Activated CD8-positive, alpha-beta memory T cell treated with anti-CD3 and anti-CD28 coated beads for 48 hours (primary cell): ENCODE data around the gene QSER1.

Experiments used
- DNase-seq, 3 experiments: peaks; one replicate each; pipeline ENCODE4 v3.0.0-alpha.2; 2020; ENCODE audit warnings: low read depth in 2 of 3, low spot score in 2 of 3

Gene QSER1

DNA sequence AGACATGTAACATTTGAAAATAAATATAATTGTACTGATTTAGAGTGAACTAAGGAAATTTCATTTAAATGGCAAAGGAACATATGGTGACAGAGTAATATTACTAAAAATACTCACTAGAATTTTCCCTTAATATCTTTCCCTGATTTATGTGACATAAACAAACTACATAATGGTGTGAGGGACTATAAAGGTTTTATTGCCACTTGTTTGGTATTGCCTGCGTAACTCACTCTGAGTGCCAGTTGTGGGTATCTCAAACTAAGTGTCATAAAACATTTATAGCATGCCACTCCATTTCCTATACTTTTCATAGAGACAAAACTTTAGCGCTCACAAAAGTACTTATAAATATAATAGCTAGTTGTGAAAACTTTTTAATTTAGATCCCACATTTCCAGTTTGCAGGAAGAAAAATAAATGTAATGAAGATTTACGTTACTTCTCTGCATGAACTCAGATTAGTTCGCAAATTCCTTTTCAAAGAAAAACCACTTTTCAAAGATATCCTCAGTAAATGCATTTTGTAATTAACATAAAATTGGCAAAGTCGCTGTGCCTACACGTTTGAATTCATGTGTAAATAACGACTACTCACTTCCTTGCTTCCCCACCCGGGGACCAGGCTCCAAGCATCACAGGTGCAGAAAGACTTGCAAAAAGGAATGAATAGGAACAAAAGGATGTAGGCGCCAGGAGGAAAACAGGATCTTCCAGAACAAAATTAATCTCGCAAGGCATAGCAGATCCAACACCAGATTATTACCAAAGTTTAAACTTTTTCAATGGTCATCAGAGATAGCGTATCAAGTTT is 1.6 kb upstream of the QSER1 start:
- no peak for DNase-seq

DNA sequence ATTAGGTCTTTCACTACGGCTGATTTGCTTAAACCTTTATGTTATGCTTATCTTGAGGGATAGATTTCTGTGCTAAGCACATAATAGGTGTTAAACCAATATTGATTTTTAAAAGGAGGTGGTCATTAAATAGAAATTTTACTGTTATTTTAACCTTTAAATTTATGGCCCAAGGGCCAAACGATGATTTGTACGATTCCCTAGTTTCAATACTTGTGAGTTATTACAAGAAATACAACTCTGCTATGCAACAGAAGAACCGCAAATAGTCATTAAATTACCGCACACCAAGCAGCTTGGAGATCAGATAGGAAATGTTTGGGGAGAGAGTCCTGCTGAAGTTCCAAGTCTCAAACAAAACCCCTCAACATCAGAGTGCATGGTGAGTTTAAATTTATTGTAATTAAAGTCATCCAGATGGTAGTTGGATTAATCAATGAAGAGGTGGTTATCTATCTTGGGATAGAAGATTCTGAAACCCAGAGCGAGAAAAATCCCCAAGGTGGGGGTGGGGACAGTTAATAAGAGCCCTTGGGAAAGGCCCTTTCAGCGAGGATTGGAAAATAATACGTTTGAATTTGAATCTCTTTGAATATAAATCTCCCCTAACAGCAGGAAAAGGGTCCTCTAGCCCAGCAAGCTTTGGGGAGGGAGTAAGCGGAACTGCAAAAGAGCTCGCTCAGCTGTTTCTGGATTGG is 805 bp upstream of the QSER1 start:
- no peak for DNase-seq

DNA sequence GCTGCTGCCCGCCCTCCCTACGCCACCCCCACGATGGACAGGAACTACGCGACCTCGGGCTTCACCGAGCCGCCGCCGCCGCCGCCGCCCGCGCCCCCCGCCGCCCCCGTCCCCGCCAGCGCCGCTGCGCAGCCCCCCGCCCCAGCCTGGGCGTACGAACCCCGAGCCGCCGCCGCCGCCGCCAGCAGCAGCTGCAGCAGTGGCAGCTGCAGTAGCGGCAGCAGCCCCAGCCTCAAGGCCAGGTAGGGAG is 407 bp downstream of the QSER1 start:
- no peak for DNase-seq

DNA sequence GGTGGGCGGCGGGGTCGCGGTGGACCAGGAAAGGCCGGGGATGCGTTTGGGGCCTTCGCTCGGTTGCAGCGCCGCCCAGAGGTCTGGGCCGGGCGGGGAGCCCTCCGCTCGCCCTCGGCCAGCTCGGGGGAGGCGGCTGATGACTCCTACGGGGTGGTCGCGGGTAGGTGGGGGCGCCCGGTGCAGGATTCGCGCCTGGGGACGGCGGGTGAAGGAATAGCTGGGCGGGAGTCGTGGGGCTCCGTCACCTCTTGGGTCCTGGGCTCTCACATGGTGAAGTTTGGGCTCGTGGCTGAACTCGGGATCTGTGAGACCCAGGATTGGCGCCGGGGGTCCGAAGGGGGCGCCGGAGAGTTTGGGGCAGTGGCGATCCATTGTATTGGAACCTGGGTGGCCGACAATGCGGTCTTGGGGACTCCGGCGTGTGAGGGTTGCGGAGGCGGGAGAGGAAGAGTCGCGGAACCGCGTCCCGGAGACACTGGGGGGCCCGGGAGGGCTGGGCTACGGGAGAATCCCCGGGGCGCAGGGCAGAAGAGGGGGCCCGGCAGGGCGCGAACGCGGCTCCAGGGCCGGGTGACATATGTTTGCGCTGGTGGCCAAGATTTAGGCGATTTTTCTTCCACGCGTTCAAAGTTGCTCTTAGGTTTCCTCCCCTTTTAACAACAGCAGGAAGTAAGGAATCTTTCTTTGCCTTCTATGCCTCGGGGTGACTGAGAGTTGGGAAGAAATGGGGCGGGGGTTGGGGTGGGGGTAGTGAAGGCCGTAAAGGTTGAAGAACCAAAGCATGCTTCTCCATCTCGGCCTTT is 935 bp downstream of the QSER1 start:
- peak; percentile 27 to 42 (median 41) for DNase-seq

DNA sequence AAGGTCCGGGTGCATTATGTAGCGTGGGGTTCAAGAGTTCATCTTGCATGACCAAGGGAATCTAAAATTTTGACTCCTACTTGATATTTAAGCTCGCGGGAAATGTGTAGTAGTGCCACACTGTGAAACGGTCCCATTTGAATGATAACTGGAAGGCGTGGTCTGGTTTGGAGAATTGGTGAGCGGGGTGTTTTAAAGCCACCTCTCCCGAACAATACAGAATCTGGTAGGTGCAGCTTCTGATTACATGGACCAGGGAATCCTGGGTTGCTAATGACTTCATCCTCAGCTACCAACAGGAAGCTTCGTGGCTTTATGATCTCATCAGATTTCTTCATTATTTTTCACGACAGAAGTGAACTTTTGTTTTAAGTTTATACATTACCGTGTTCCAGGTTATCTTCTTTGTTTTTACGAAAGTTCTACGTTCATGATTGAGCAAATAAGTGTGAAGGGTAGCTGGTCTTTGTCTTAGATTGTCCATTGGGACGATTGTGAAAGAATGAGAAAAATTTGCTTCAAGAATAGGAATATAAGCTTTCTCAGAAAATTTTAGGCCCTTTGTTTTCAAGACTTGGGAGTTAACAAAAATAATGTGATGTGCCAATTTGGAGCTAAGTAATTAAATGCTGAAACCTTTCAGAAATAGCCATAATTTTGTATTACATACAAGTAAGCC is 1.7 kb downstream of the QSER1 start:
- no peak for DNase-seq

DNA sequence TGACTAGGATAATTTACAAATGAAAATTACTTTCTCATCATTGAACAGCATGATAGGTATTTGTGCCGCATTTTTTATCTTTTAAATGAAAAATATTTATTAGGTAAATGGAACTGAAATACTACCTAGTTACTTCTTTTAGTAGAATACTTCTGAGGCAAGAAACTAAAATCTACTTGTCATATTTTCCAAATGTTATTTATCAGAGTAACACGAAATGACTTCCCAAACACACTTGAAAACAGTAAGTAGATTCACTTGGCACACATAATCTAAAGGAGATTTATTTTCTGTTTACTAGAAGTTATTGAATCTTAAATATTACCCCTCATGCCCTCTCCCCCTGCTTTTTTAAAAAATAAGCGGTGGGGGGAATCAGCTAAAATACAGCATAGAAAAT is 2.3 kb downstream of the QSER1 start:
- no peak for DNase-seq

DNA sequence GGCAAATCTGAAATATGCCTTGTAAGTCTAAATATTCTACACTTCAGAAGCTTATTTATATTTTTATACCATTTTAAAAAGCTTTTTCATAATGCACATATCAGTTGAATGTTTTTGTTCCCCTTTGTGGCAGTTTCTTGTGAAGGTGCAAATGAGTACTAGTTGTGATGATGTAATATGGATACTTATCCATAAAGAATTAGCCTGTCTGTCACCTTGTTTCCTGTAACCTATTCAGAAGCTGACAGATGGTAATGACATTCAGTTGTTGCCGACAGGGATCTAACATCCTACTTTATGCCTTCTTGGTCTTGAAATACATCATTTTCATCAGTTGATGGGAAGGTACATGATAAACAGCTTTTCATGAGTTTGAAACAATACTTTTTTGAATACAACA is 2.9 kb downstream of the QSER1 start:
- DNase-seq = no peak

DNA sequence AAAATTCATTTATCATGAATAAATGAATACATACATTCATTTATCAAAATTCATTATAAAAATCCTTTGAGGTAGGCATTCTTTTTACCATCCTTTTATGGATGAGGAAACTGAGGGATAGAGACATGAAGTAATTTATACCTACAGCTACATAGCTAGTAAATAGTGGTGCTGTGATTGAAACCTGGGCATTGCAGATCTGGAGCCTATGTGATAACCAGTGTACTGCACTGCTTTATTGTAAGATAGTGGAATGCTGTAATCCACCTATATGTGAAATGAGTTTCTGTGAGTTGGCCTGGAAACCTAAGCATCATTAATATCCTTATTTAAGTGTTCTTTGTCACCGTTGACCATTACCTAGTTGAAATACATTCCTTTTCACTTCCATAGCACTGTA is 4.5 kb downstream of the QSER1 start:
- DNase-seq = no peak

DNA sequence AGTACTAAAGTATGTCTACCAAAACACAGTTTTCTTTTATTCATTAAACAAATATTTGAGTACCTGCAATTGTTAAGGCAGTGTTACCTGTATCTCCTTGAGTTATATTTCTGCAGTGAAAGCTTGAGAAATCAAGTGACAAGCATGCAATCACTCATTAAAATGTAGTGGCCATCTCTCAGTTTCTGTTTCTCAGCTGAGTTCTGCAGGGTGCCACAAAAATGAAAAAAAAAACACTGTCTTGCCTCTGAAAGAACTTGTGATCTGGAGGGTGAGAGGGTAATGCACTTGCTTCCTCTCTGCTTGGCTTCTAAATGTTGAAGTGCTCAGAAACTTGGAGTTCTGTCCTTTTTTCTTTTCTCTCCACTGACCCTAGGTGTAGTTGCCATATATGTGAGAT is 6.8 kb downstream of the QSER1 start:
- no peak for DNase-seq

DNA sequence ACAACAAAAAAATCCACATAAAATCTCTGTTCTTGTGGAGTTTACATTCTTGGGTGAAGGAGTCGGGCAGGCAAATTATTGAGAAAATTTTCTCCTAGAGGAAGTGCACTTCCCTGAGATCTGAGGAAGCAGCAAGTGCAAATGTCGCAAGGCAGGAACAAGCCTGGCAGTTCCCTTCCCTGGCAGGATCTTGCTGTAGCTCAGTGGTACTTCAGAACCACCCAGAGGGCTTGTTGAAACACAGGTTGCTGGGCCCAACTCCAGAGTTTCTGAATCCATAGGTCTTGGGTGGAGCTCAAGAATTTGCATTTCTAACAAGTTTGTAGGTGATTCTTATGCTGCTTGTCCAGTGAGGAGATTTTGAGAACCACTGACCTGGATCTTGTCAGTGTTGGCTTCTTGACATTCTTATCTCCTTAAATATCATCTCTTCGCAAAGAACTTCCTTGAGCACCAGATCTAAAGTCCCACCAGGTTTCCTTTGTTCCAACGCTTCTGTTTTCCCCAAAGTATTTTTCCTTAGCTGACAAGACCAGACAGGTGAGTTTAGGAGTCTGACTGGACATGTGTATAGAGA is 9.6 kb downstream of the QSER1 start:
- no peak for DNase-seq

DNA sequence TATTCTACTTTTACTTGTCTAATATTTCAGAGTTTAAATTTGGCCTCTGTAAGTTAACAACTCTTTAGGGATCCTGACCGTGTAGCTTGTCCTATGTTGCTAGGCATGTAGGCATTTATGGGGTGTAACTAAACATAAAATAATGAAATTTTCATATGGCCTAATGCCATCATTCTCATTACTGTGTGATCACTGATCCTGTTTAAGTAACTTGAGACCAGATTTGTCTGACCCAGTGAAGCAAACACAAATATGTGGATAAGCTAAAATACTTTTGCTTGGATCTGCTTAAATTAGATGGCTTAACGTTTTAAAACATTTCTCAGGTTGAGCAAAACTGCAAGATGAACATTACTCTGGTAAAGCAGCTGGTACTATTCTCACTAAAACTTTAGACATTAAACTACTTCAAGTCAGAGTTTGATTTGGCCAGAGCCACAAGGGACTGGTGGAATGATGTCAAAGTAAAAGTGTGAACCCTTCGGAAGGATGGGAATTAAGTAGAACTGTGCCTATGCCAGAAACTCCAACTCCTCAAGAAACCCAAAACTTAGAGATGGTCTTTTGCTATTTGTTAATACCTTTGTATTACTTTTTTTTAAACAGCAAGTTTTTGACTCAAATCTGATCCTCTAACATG is 12.5 kb downstream of the QSER1 start:
- DNase-seq = no peak

DNA sequence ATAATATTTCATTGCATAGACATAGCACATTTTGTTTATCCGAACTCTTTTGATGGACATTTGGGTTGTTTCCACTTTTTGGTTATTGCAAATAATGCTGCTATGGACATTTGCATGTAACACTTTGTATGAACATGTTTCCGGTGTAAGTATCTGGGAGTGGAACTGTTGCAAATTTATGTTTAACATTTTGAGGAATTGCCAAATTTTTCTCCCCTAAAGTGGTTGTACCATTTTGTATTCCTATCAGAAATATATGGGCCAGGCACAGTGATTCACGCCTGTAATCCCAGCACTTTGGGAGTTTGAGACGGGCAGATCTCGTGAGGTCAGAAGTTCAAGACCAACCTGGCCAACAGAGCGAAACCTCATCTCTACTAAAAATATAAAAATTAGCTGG is 16.0 kb downstream of the QSER1 start:
- no peak for DNase-seq

DNA sequence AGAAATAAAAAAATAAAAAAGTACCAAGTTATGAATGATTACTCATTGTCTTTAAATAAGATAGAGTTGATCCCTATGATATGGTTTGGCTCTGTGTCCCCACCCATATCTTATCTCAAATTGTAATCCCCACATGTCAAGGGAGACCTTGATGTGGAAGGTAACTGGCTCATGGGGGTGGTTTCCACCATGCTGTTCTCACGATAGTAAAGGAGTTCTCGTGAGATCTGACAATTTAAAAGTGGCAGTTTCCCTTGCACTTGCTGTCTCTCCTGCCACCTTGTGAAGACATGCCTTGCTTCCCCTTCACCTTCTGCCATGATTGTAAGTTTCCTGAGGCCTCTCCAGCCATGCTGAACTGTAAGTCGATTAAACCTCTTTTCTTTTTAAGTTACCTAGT is 18.8 kb downstream of the QSER1 start:
- DNase-seq = no peak

DNA sequence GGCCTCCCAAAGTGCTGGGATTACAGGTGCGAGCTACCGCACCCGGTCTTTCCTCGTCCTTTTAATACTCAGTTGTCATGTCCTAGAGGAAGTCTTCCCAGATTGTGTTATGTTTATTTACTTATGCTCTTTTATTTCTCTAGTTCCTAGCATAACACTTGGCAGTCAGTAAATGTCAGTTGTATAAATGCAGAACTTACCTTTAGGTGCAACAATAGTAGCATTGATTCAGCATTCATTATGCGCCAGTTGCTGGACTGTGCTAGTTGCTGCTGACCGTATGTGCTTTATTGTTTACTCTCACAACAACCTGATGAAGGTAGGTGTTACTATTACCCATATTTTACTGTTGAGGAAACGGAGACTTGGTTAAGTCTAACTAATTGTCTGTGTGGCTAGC is 20.8 kb downstream of the QSER1 start:
- no peak for DNase-seq

DNA sequence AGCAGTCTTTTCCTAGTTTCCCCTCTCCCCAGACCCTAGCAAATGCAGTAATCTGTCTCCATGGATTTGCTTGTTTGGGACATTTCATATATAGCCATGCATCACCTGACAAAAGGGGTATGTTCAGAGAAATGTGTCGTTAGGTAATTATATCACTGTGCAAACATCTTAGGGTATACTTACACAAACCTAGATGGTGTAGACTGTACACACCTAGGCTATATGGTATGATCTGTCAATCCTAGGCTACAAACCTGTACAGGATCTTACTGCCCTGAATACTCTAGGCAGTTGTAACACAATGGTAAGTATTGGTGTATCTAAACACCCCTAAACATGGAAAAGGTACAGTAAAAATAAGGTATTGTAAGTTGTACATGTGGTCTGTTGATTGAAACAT is 23.8 kb downstream of the QSER1 start:
- DNase-seq = no peak

DNA sequence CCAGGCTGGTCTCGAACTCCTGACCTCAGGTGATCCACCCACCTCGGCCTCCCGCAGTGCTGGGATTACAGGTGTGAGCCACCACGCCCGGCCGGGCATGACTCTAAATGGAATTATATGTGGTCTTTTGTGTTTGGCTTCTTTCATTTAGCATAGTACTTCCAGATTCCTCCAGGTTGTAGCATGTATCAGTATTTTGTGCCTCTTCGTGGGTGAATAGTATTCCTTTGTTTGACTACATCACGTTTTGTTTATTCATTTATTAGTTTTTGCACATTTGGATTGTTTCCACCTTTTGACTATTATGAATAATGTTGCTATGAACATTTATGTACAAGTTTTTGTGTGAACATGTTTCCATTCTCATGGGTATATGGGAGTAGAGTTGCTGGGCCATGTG is 24.4 kb downstream of the QSER1 start:
- DNase-seq = no peak

DNA sequence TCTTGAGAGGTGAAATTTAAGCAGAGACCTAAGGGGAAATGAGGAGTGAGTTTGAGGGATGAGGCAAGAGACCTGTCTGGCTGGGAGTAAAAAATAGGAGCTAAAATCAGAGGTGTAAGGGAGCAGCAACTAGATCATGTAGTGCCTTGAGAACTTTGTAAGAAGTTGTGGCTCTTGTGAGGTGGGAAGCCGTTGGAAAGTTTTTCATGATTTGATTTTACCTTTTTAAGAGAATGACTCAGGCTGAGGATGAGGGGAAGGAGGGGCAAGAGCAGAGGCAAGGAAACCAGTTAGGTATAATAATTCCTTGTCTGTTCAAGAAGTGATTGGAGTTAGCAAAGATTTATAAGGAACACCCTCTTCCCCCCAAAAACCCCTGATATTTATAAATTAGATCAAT is 25.8 kb downstream of the QSER1 start:
- no peak for DNase-seq

DNA sequence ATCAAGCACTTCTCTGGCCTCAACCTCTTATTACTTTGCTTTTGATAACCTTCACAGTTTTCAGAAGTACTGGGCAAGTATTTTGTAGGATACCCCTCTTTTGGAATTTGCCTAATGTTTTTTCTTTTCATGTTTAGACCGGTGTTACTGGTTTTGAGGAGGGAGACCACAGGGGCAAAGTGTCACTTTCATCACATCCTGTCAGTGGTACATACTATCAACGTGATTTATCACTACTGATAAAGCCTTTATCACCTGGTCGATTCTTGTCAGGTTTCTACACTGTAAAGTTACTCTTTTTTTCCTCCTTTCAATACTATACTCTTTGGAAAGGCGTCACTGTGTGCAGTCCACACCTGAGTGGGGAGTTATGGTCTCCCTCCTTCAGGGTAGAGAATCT is 26.7 kb downstream of the QSER1 start:
- no peak for DNase-seq

DNA sequence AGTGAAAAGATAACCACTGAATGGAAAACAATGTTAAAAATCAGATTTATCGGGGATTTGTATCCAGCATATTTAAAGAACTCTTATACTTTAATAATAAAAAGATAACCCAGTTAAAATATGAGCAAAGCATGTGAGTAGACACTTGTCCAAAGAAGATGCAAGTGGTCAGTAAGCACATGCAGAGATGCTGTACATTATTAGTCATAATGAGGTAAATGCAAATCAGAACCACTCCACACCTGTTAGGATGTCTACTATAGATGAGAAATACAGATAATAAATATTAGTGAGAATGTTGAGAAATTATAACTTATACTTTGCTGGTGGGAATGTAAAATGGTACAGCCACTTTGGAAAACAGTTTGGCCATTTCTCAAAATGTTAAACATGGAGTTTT is 28.0 kb downstream of the QSER1 start:
- DNase-seq = no peak

DNA sequence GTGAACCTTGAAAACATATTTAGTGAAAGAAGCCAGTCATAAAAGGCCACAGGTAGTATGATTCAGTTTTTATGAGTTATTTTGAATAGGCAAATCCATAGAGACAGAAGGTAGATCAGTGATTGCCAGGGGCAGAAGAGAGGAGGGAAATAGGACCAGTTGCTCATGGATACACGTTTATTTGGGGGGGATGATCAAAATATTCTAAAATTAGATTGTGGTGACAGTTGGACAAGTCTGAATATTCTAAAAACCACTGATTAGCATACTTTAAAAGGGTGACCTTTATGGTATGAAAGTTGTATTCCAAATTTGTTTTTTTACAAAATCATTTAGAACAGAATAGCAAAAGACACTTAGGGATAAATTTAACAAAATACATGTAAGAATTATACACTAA is 28.6 kb downstream of the QSER1 start:
- no peak for DNase-seq

DNA sequence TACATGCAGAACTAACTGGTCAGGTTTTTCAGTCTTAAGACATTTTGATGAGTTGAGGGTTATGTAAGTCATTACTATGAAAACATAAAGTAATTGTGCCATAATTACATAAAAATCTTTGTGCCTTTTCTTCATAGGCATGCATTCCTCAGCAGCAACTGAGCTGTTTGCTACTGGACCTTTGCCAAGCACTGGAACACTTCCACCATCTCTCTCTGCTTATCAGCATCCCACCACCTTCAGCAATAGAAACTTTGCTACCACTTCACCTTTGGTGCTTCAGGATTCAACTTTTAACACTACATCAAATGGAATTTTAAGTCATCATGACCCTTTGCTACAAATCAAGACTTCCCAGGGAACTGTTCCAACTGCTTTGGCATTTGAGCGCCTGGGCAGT is 39.0 kb downstream of the QSER1 start:
- DNase-seq = no peak
